CD14-positive monocyte (primary cell): ENCODE results near the gene NECTIN1. TPM values are rescaled to one million over a fixed set of nuclear protein-coding genes. Genes with fewer than 3 reads are reported as not detected.

Source experiments
- DNase-seq, 3 donors: peaks; one replicate each; pipeline ENCODE4 v3.0.0-alpha.2; 2011 to 2022
- H2AFZ ChIP-seq: 2 replicates; pipeline ENCODE4 v1.6.0; 2012; ENCODE audit warnings: mild to moderate bottlenecking, low read depth, low read length, inconsistent platforms; ENCODE audit not compliant: insufficient read depth, poor library complexity, severe bottlenecking
- H3K27ac ChIP-seq, 2 donors: 1 replicate in 1 of 2; 2 replicates in 1 of 2; pipeline ENCODE4 v1.5.1; 2012 to 2013; ENCODE audit warnings: low read length in 2 of 2, control low read depth in 1 of 2, inconsistent platforms in 1 of 2, low read depth in 1 of 2, mild to moderate bottlenecking in 1 of 2
- H3K27me3 ChIP-seq, 2 donors: one replicate each; pipeline versions ENCODE4 v1.6.0 to v1.6.1; 2011 to 2013; ENCODE audit warnings: low read length in 2 of 2; ENCODE audit not compliant: control insufficient read depth in 2 of 2, insufficient read depth in 2 of 2
- H3K36me3 ChIP-seq, 2 donors: replicated peaks in 1 of 2; 1 replicate in 1 of 2; 2 replicates in 1 of 2; pipeline versions ENCODE4 v1.5.1 to v1.6.1; 2012 to 2013; ENCODE audit warnings: low read length in 2 of 2, control low read depth in 1 of 2, inconsistent platforms in 1 of 2, mild to moderate bottlenecking in 1 of 2; ENCODE audit not compliant: insufficient read depth in 2 of 2, control insufficient read depth in 1 of 2
- H3K4me1 ChIP-seq, 2 donors: 1 replicate in 1 of 2; 2 replicates in 1 of 2; pipeline versions ENCODE4 v1.5.1 to v1.6.1; 2012 to 2013; ENCODE audit warnings: low read length in 2 of 2, control low read depth in 1 of 2, inconsistent platforms in 1 of 2, mild to moderate bottlenecking in 1 of 2, moderate library complexity in 1 of 2; ENCODE audit not compliant: insufficient read depth in 2 of 2, control insufficient read depth in 1 of 2
- H3K4me2 ChIP-seq: replicated peaks from 2 replicates; pipeline ENCODE3; 2012; ENCODE audit warnings: low read length, moderate library complexity, mild to moderate bottlenecking; ENCODE audit not compliant: poor library complexity, severe bottlenecking; ENCODE audit errors: extremely low read depth
- H3K4me3 ChIP-seq, 3 experiments: fragments of 200-600 bp in 1 of 3; sonication (generic) in 1 of 3; replicated peaks in 1 of 3; 1 replicate in 2 of 3; 2 replicates in 1 of 3; pipeline ENCODE4 v1.5.1; 2011 to 2013; ENCODE audit warnings: low read length in 3 of 3, mild to moderate bottlenecking in 3 of 3, control low read depth in 2 of 3, low read depth in 2 of 3, inconsistent platforms in 1 of 3, moderate library complexity in 1 of 3
- H3K79me2 ChIP-seq: 2 replicates; pipeline ENCODE4 v1.6.0; 2012; ENCODE audit warnings: mild to moderate bottlenecking, control low read depth, inconsistent platforms, low read length, moderate library complexity; ENCODE audit not compliant: insufficient read depth
- H3K9ac ChIP-seq: 2 replicates; pipeline ENCODE4 v1.6.0; 2017; ENCODE audit warnings: low read length, mild to moderate bottlenecking; ENCODE audit not compliant: insufficient read depth, poor library complexity, severe bottlenecking
- H3K9me3 ChIP-seq, 2 donors: replicated peaks in 1 of 2; 1 replicate in 1 of 2; 2 replicates in 1 of 2; pipeline versions ENCODE4 v1.5.1 to v1.6.1; 2012 to 2013; ENCODE audit warnings: low read length in 2 of 2, control low read depth in 1 of 2; ENCODE audit not compliant: control insufficient read depth in 1 of 2, insufficient read depth in 1 of 2
- H4K20me1 ChIP-seq: 2 replicates; pipeline ENCODE4 v1.6.0; 2012; ENCODE audit warnings: mild to moderate bottlenecking, low read length, control low read depth, moderate library complexity; ENCODE audit not compliant: insufficient read depth
- H3K27ac Mint-ChIP-seq, 7 donors: one replicate each; pipeline ENCODE4 v1.8.0; 2020; ENCODE audit warnings: mild to moderate bottlenecking in 7 of 7, mixed read lengths in 7 of 7, moderate library complexity in 6 of 7, inconsistent platforms in 2 of 7
- H3K27me3 Mint-ChIP-seq, 3 donors: one replicate each; pipeline ENCODE4 v1.8.0; 2021 to 2022; ENCODE audit warnings: low read depth in 3 of 3, mild to moderate bottlenecking in 3 of 3, mixed read lengths in 3 of 3, moderate library complexity in 3 of 3, inconsistent platforms in 1 of 3
- H3K36me3 Mint-ChIP-seq, 2 donors: one replicate each; pipeline ENCODE4 v1.8.0; 2020; ENCODE audit warnings: mixed read lengths in 2 of 2, inconsistent platforms in 1 of 2, mild to moderate bottlenecking in 1 of 2
- H3K4me1 Mint-ChIP-seq: one replicate; pipeline ENCODE4 v1.8.0; 2020; ENCODE audit warnings: mild to moderate bottlenecking, mixed read lengths
- H3K4me3 Mint-ChIP-seq, 2 donors: one replicate each; pipeline ENCODE4 v1.8.0; 2020; ENCODE audit warnings: mild to moderate bottlenecking in 2 of 2, mixed read lengths in 2 of 2, moderate library complexity in 1 of 2
- H3K9me3 Mint-ChIP-seq, 7 donors: one replicate each; pipeline ENCODE4 v1.8.0; 2020 to 2022; ENCODE audit warnings: mixed read lengths in 7 of 7, mild to moderate bottlenecking in 6 of 7, moderate library complexity in 6 of 7, inconsistent platforms in 2 of 7
- CTCF ChIP-seq: fragments of 200-600 bp; IDR thresholded peaks from one replicate; pipeline ENCODE4 v1.8.0; 2022; ENCODE audit warnings: antibody characterized with exemption, mild to moderate bottlenecking
- WGBS: methylation state at CpG from one replicate; pipeline ENCODE4 v1.1.5; 2013; ENCODE audit warnings: missing lambda C conversion rate; ENCODE audit not compliant: insufficient coverage; 5-methylcytosine and 5-hydroxymethylcytosine counted together
- intact Hi-C, 2 donors: fragments of 100-400 bp; cut with micrococcal nuclease; formaldehyde crosslinking; loops; one replicate each; pipeline versions ENCODE4 v1.15.0 to v1.15.1; 2023
- polyA plus RNA-seq, 3 donors: library from polyadenylated mRNA; depleted of rRNA in 1 of 3; unstranded in 2 of 3; stranded (reverse) in 1 of 3; fragments of 300-500 nt in 2 of 3; fragments of >200 nt in 1 of 3; fragmentation: Illumina TruSeq in 2 of 3; gene quantifications; 1 replicate in 2 of 3; 2 replicates in 1 of 3; pipeline ENCODE4 v1.2.3, GENCODE V29; 2012 to 2021

Gene NECTIN1
- polyA plus RNA-seq, 3 donors: 0.53 to 8.3 (median 0.85) TPM

DNA sequence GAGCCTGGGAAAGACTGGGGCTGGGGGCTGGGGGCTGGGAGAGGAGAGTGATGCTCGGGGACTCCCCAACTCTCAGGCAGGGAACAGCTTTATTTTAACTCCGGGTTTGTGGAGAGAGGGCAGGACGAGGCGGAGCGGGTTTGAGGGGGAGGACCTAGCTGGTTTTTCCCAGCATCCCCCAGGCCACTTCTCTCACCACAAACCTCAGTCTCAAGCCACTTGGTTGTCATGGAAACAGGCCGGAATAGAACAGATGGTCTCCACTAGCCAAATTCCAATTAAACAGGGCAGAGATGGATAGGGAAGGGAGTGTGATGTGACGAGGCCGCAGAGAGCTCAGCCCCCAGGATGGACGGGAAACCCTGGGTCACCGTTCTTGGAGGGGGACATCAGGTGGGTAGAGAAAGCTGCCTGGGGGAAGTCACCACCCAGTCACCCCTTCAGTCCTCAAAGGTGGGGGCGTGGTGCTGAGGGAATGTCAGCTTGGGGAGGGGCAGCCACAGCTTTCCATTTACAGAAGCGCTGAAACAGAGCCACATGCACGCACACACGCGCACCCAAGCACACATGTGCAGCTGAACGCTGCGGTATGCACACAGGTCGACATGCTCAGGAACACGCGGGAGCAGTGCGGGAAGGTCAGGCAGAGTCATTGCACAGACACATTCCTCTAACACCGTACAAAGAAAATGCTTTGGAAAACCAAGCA lies 19.2 kb downstream of the NECTIN1 start:
- H3K36me3 Mint-ChIP-seq: peaks cover 7 to 11% of the 10 kb centered on the region in 2 donors
- intact Hi-C loops: no loop called here
- Histone ChIP-seq H3K79me2 (peaks cover 16% of the 10 kb centered on the region), H3K4me1 (peaks cover 46 to 58% of the 10 kb centered on the region in 2 donors), H4K20me1 (peaks cover 4% of the 10 kb centered on the region), H3K27ac (no peak overlapping the region), H3K9ac (peak overlapping the region; percentile 24), H3K4me3 (peak overlapping the region in 1 of 3 experiments; percentile 24), H3K9me3 (no peaks in the 10 kb centered on the region), H3K4me2 (peak overlapping the region; percentile 32), H3K27me3 (no peaks in the 10 kb centered on the region), H2AFZ (peak overlapping the region; percentile 52), H3K36me3 (no peaks in the 10 kb centered on the region)
- no peak for DNase-seq
- peaks cover 0 to 6% (median 1%) of the 10 kb centered on the region in 3 donors for H3K27me3 Mint-ChIP-seq
- peaks cover 65% of the 10 kb centered on the region for H3K4me1 Mint-ChIP-seq
- peak overlapping the region; percentile 39 to 67 for H3K4me3 Mint-ChIP-seq
- no CpG with 5 or more reads among the region's 22 CpGs for WGBS
- peaks cover 0 to 6% (median 0%) of the 10 kb centered on the region in 7 donors for H3K9me3 Mint-ChIP-seq
- peak overlapping the region in 3 of 7 donors; percentile 6 to 16 (median 16) for H3K27ac Mint-ChIP-seq
- no peak for TF ChIP-seq CTCF

- 30% methylated on average over 6 of the region's 9 CpGs for WGBS
- H3K27me3 ChIP-seq: no peaks in the 10 kb centered on the region
- Mint-ChIP-seq H3K9me3 (peaks cover 0 to 4% (median 0%) of the 10 kb centered on the region in 7 donors), H3K4me1 (peaks cover 60% of the 10 kb centered on the region), H3K36me3 (peaks cover 8 to 14% of the 10 kb centered on the region in 2 donors), H3K27me3 (peaks cover 0 to 6% (median 1%) of the 10 kb centered on the region in 3 donors), H3K4me3 (peak overlapping the region in 1 of 2 donors; percentile 67), H3K27ac (no peak overlapping the region)
- H3K79me2 ChIP-seq: peaks cover 9% of the 10 kb centered on the region
- peak overlapping the region; percentile 24 for H3K9ac ChIP-seq
- peak overlapping the region; percentile 32 for H3K4me2 ChIP-seq
- peak overlapping the region in 1 of 3 experiments; percentile 24 for H3K4me3 ChIP-seq
- no peaks in the 10 kb centered on the region for H3K36me3 ChIP-seq
- H4K20me1 ChIP-seq: peaks cover 4% of the 10 kb centered on the region
- H3K27ac ChIP-seq: no peak overlapping the region
- no peak for DNase-seq
- peak overlapping the region; percentile 52 for H2AFZ ChIP-seq
- peaks cover 44 to 53% of the 10 kb centered on the region in 2 donors for H3K4me1 ChIP-seq
- intact Hi-C loops: no loop called here
- H3K9me3 ChIP-seq: no peaks in the 10 kb centered on the region
- TF ChIP-seq CTCF: no peak
These were observed 19.8 kb downstream of the NECTIN1 start for GRCh38 chr11:119709171-119709570.
